Cardiac septum (tissue), 1 donor: Measurements from ENCODE around the gene ARHGAP10. TPM values are rescaled to one million over a fixed set of nuclear protein-coding genes. Genes with fewer than 3 reads are reported as not detected.
"Not testable (repeated sequence)": the region's sequence is repeated elsewhere in the genome, so short reads cannot be mapped to it uniquely, and the experiment has no call there.

Experiments used
- DNase-seq: peaks from one replicate; pipeline ENCODE4 v3.0.0-alpha.2; 2020; ENCODE audit warnings: low spot score
- intact Hi-C: fragments of 100-400 bp; cut with DNase I; formaldehyde crosslinking; loops from one replicate; pipeline ENCODE4 v1.14.0; 2022
- total RNA-seq: library from RNA; stranded (reverse); fragmentation: NEBNext Ultra II Directional; extraction: Animal tissue kit (Norgen Biotek cat#: 25700); gene quantifications from one replicate; pipeline ENCODE4 v1.2.1, GENCODE V29; 2021
- donor health status: DM: no; HTN: no; CAD: no.

ARHGAP10 gene
- total RNA-seq, 1 donor from 2014 or later: 41.8 TPM

GRCh38 chr4:147994076-147994475 lies 262.2 kb downstream of the ARHGAP10 start:
- no peak for DNase-seq
- intact Hi-C loops: loop anchor here (5.0 kb wide), 1 partner anchor 58 kb away; no protein-coding TSS in a partner anchor

- DNase-seq: no peak
- intact Hi-C loops: loop anchor here (5.0 kb wide), 1 partner anchor 58 kb away; no protein-coding TSS in a partner anchor
Observed at GRCh38 chr4:147994491-147995385, 262.9 kb downstream of the ARHGAP10 start.

GRCh38 chr4:147996859-147997258 lies 265.0 kb downstream of the ARHGAP10 start:
- DNase-seq: no peak
- intact Hi-C loops: no loop called here

- intact Hi-C loops, DNase-seq: not testable (repeated sequence)
Observed at GRCh38 chr4:148000038-148000437, 268.1 kb downstream of the ARHGAP10 start.

GRCh38 chr4:148004228-148004857 lies 272.5 kb downstream of the ARHGAP10 start:
- DNase-seq: no peak
- intact Hi-C loops: no loop called here

GRCh38 chr4:148006001-148006400 lies 274.1 kb downstream of the ARHGAP10 start:
- intact Hi-C loops: no loop called here
- DNase-seq: no peak

- no peak for DNase-seq
- intact Hi-C loops: no loop called here
Observed at GRCh38 chr4:148007314-148007760, 275.4 kb downstream of the ARHGAP10 start.

GRCh38 chr4:148007792-148008191 lies 275.9 kb downstream of the ARHGAP10 start:
- intact Hi-C loops: no loop called here
- DNase-seq: no peak

GRCh38 chr4:148015058-148015457 lies 283.2 kb downstream of the ARHGAP10 start:
- no peak for DNase-seq
- intact Hi-C loops: no loop called here

- DNase-seq: no peak
- intact Hi-C loops: no loop called here
Observed at GRCh38 chr4:148015468-148015867, 283.6 kb downstream of the ARHGAP10 start.

- DNase-seq: no peak
- intact Hi-C loops: no loop called here
Observed at GRCh38 chr4:148016063-148016637, 284.3 kb downstream of the ARHGAP10 start.

- DNase-seq: no peak
- intact Hi-C loops: no loop called here
Observed at GRCh38 chr4:148017801-148018200, 285.9 kb downstream of the ARHGAP10 start.

- DNase-seq: no peak
- intact Hi-C loops: no loop called here
Observed at GRCh38 chr4:148021686-148022085, 289.8 kb downstream of the ARHGAP10 start.

- DNase-seq: no peak
- intact Hi-C loops: no loop called here
Observed at GRCh38 chr4:148022975-148023374, 291.1 kb downstream of the ARHGAP10 start.

GRCh38 chr4:148023512-148024181 lies 291.8 kb downstream of the ARHGAP10 start:
- intact Hi-C loops: no loop called here
- no peak for DNase-seq

- no peak for DNase-seq
- intact Hi-C loops: no loop called here
Observed at GRCh38 chr4:148025981-148026380, 294.1 kb downstream of the ARHGAP10 start.

GRCh38 chr4:148027201-148027600 lies 295.3 kb downstream of the ARHGAP10 start:
- intact Hi-C loops: no loop called here
- no peak for DNase-seq

- intact Hi-C loops: no loop called here
- no peak for DNase-seq
Observed at GRCh38 chr4:148029781-148030180, 297.9 kb downstream of the ARHGAP10 start.

- DNase-seq: no peak
- intact Hi-C loops: no loop called here
Observed at GRCh38 chr4:148030193-148030873, 298.4 kb downstream of the ARHGAP10 start.
